ENCODE results near the gene IFTAP.
"Not testable (repeated sequence)": the region's sequence is repeated elsewhere in the genome, so short reads cannot be mapped to it uniquely, and the experiment has no call there.

Gene IFTAP, protein sequence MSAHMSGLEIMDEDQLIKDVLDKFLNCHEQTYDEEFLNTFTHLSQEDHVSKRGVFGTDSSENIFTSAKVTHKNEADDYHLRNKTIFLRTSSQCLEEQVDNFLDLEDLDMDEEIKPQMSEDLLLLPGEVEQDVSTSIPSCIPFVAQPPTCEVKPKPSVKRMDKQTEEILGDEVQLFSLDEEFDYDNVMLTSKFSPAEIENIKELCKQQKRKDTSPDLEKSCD

DNA sequence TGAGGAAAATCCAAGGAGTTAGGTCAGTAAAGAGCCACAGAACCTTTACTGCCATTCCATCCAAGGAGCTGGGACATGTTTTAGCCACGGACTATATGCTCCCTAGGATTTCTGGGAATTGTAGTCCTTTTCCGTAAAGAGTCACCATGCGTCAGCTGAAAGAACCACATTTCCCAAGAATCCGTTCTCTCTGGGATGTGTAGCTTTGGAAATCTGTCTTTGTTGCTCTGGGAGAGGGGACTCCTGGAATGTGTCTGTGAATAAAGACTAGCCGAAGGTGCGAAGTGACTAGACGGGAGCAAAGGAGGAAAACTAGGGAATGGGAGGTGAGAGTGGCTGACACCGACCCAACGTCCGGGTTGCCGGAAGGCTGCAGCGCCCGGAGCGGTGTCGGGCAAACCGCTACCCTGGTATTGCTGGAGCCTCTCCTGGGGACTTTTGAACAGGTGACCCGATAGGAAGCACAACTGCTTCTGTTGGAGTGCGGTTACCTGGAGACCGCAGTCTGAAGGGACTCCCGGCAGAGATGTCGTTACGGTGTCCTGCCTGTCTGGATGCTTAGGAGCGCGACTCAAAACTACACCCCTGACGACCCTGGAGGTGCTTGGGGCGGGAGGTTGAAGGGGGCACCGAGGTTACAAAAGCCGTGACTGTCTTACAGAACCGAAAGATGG is at the start of gene IFTAP:
IFTAP (plus strand) TSS at position 187 of the 674 bp plus-strand sequence. CDS start 15,602 bp downstream, outside the sequence.
- peak within 1 kb of the TSS; percentile 93 for H3K4me3 ChIP-seq (ENCODE audit: control insufficient read depth, low read depth, low read length)
- peak; percentile 91 for DNase-seq (ENCODE audit: low read depth)
- TF ChIP-seq, protein P1, sequence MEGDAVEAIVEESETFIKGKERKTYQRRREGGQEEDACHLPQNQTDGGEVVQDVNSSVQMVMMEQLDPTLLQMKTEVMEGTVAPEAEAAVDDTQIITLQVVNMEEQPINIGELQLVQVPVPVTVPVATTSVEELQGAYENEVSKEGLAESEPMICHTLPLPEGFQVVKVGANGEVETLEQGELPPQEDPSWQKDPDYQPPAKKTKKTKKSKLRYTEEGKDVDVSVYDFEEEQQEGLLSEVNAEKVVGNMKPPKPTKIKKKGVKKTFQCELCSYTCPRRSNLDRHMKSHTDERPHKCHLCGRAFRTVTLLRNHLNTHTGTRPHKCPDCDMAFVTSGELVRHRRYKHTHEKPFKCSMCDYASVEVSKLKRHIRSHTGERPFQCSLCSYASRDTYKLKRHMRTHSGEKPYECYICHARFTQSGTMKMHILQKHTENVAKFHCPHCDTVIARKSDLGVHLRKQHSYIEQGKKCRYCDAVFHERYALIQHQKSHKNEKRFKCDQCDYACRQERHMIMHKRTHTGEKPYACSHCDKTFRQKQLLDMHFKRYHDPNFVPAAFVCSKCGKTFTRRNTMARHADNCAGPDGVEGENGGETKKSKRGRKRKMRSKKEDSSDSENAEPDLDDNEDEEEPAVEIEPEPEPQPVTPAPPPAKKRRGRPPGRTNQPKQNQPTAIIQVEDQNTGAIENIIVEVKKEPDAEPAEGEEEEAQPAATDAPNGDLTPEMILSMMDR (conservative IDR thresholded peaks at IDR 0.05; ENCODE audit: control insufficient read depth, insufficient read depth, low read depth, low read length): no peak

DNA sequence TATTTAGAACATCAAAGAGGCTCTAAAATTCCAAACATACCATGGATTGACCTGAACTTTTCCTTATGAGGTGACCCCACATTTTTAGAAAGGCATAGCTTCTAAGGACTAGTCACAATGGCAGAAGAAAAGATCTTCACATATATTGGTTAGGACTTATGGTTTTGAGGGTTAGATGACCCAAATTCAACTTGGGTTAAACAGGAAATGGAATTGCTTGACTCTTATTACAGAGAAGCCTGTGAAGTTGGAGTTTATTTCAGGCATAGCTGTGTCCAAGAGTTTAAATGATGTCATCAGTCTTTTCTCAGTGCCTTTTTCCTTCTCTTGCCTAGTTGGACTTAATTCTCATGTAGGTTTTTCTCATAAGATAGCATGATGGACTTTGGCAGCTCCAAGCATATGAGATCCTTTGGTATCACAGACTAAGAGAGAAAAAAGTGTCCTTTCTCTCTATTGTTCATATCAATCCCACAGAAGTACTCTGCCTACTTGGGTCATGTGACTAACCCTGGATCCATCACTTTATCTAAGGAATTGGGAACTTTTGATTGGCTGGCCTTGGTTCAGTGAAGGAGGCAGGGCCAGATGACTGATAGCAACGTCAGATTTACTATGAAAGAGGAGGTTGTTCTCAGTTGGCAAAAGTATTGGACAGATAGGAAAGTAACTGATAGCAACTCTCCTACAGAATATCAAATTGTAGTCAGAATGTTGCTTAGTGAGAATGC is 43.8 kb upstream of the IFTAP start:
- no peak overlapping the region for H3K4me3 ChIP-seq (ENCODE audit: control insufficient read depth, low read depth, low read length)
- DNase-seq (ENCODE audit: low read depth): no peak
- TF ChIP-seq, protein P1 (conservative IDR thresholded peaks at IDR 0.05; ENCODE audit: control insufficient read depth, insufficient read depth, low read depth, low read length): no peak

DNA sequence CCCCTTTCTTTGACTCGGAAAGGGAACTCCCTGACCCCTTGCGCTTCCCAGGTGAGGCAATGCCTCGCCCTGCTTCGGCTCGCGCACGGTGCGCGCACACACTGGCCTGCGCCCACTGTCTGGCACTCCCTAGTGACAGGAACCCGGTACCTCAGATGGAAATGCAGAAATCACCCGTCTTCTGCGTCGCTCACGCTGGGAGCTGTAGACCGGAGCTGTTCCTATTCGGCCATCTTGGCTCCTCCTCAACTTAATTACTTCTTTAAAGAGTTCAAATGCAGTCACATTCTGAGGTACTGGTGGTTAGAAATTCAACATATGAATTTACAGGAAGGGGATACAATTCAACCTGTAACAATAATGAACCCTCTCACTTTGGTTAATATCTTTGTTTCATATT is 36.9 kb upstream of the IFTAP start:
- not testable (repeated sequence) for DNase-seq (ENCODE audit: low read depth); H3K4me3 ChIP-seq (ENCODE audit: control insufficient read depth, low read depth, low read length)

DNA sequence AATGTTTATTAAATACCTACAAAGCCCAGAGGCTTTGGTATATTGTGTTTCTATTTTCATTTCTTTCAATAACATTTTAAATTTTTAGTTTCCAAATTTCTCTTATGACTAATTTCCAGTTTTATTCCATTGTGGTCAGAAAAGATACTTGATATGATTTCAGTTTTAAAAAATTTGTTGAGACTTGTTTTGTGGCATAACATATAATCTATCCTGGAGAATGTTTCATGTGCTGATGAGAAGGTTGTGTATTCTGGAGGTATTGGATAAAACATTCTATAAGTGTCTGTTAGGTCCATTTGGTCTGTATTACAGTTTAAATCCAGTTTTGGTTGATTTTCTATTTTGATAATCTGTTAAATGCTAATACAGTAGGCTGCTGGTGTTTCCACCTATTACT is 36.3 kb upstream of the IFTAP start:
- TF ChIP-seq, protein P1 (conservative IDR thresholded peaks at IDR 0.05; ENCODE audit: control insufficient read depth, insufficient read depth, low read depth, low read length): no peak
- no peak for DNase-seq (ENCODE audit: low read depth)
- H3K4me3 ChIP-seq (ENCODE audit: control insufficient read depth, low read depth, low read length): no peak overlapping the region

DNA sequence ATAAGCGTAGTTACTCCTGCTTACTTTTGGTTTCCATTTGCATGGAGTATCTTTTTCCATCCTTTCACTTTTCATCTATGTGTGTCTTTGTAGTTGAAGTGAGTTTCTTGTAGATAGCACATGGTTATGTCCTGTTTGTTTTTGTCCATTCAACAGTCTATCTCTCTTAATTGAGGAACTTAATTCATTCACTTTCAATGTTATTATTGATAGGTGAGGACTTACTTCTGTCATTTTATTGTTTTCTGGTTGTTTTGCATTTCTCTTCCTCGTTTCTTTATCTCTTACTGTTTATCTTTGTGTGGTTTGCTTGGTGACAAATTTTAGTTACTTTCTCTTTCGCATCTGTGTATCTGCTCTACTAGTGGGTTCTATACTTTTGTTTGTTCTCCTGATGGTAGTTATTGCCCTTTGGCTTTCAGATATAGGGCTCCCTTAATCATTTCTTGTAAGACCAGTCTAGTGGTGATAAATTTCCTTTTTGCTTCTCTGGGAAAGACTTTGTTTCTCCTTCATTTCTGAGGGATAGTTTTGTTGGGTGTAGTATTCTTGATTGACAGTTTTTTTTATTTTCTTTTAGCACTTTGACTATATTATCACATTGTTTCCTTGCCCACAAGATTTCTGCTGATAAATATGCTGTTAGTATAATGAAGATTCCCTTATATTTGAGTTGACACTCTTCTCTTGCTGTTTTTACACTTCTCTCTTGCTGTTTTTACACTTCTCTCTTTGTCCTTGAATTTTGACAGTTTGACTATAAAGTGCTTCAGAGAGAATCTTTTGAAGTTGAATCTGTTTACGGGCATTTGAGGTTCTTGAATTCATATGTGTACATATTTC is 35.5 kb upstream of the IFTAP start:
- no peak for DNase-seq (ENCODE audit: low read depth)
- TF ChIP-seq, protein P1 (conservative IDR thresholded peaks at IDR 0.05; ENCODE audit: control insufficient read depth, insufficient read depth, low read depth, low read length): no peak
- H3K4me3 ChIP-seq (ENCODE audit: control insufficient read depth, low read depth, low read length): no peak overlapping the region

DNA sequence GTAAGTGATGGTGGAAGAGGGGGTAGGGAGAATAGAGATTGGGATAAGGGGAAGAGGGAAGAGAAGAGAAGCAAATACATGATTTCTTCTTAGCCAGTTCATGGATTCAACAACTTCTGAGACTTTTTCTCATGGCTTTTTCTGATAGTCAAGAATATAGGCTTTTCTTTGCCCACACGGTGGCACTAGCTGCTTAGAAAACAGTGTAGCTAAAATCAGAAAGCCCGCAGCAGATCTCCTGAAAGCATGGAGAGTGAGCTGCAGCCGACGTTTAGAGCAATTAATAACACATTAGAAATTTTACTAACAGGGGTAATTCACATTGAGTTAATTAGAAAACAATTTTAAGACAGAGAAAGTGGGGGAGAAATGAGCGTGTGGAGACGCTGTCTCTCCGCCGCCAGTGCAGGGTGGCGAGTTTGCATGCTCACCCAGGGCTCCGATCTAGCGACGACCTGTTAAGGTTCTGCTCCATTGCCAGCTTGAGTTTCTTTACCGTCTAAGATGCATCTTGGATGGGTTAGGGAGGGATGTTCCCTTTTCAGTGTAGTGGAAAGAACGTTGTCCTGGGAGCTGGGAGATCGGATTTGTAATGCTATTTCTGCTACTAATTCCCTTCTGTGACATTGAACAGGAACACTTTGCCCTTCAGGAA is 29.8 kb upstream of the IFTAP start:
- peak; percentile 62 for DNase-seq (ENCODE audit: low read depth)
- TF ChIP-seq, protein P1 (conservative IDR thresholded peaks at IDR 0.05; ENCODE audit: control insufficient read depth, insufficient read depth, low read depth, low read length): peak; percentile 64
- H3K4me3 ChIP-seq (ENCODE audit: control insufficient read depth, low read depth, low read length): no peak overlapping the region
